ENCODE results near the gene PREP. TPM values are rescaled to one million over a fixed set of nuclear protein-coding genes. Genes with fewer than 3 reads are reported as not detected.

Gene PREP
- total and polyA plus RNA-seq, 2 experiments from 2014 or later, result 27.2 to 30.3 TPM

DNA sequence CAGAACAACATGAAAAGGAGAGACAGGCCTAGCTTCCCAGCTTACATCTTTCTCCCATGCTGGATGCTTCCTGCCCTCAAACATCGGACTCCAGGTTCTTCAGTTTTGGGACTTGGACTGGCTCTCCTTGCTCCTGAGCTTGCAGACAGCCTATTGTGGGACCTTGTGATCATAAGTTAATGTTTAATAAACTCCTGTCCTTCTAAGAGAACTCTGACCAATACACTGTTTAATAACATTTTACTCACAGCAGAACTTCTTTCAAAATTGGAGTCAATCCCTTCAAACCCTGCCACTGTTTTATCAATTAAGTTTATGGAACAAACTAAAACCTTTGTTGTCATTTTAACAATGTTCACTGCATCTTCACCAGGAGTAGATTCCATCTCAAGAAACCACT is 111.4 kb downstream of the PREP start:
- no peak for DNase-seq (ENCODE audit: low spot score)
- Histone ChIP-seq H3K9me3 (ENCODE audit: low read depth) (no peaks in the 10 kb centered on the region), H3K27me3 (no peaks in the 10 kb centered on the region), H3K27ac (no peak overlapping the region), H3K79me2 (no peaks in the 10 kb centered on the region), H2AFZ (no peak overlapping the region), H4K20me1 (ENCODE audit: insufficient read depth, poor library complexity, severe bottlenecking) (no peaks in the 10 kb centered on the region), H3K36me3 (replicated peaks; ENCODE audit: insufficient read depth, low read depth) (no peaks in the 10 kb centered on the region), H3K4me2 (no peak overlapping the region), H3K9me2 (replicated peaks; ENCODE audit: insufficient read depth) (no peaks in the 10 kb centered on the region), H3K4me1 (ENCODE audit: insufficient read depth) (peaks cover 5% of the 10 kb centered on the region), H3K4me3 (no peak overlapping the region)
- WGBS (ENCODE audit: low lambda C conversion rate, missing lambda C conversion rate), result 88% methylated on average over 1 of the region's 1 CpG
- no peak for TF ChIP-seq EZH2phosphoT487 (IDR thresholded peaks at IDR 0.05; ENCODE audit: low read depth, severe bottlenecking, unreplicated experiment)
- TF ChIP-seq EZH2 (IDR thresholded peaks at IDR 0.05; ENCODE audit: borderline replicate concordance), result no peak
- TF ChIP-seq, protein P1, sequence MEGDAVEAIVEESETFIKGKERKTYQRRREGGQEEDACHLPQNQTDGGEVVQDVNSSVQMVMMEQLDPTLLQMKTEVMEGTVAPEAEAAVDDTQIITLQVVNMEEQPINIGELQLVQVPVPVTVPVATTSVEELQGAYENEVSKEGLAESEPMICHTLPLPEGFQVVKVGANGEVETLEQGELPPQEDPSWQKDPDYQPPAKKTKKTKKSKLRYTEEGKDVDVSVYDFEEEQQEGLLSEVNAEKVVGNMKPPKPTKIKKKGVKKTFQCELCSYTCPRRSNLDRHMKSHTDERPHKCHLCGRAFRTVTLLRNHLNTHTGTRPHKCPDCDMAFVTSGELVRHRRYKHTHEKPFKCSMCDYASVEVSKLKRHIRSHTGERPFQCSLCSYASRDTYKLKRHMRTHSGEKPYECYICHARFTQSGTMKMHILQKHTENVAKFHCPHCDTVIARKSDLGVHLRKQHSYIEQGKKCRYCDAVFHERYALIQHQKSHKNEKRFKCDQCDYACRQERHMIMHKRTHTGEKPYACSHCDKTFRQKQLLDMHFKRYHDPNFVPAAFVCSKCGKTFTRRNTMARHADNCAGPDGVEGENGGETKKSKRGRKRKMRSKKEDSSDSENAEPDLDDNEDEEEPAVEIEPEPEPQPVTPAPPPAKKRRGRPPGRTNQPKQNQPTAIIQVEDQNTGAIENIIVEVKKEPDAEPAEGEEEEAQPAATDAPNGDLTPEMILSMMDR (IDR thresholded peaks at IDR 0.05; ENCODE audit: poor library complexity), result no peak

DNA sequence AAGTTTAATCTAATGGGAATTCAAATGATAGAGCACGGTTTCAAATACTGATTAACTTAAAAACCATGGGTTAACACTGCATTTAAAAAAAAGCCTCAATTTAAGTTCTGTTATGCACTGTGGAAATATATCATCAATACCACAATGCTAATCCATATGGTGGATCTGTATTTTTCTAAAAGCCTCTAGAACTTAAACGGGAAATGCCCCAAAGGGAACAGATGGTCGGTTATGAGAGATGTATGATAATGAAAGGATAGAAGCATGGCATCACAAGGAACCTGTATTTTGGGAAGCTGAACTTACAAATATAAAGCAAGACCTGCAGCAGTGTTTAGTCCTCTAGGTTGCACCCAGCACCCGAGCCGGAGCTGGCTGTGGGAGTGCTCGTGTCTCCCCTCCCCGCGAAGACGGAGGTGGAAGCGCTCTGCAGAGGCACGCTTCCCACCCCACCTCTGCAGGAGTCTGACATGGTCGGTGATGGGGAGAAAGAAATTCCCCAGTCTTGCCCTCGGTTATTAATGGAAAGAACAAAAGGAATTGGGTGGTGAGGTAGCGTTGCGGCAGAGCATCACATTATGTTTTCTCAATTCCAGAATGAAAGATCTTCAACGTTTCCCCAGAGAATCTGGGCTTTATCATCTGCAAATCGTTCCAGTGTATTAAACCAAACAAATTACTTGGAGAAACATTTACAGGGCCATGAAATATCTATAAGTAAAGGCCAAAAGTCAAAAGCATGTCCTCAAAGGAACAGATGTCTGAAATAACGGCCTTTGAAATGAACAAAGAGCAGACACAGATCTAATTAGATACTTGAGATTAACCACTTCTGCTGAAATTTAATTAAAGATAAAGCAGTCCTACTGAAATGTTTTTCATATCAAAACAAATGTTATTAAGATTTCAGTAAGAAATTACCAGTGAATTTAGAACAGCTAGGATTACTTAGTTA is 120.0 kb downstream of the PREP start:
- Histone ChIP-seq H3K9me2 (replicated peaks; ENCODE audit: insufficient read depth) (no peaks in the 10 kb centered on the region), H3K4me2 (no peak overlapping the region), H3K9me3 (ENCODE audit: low read depth) (no peaks in the 10 kb centered on the region), H2AFZ (no peak overlapping the region), H3K4me1 (ENCODE audit: insufficient read depth) (no peaks in the 10 kb centered on the region), H3K79me2 (no peaks in the 10 kb centered on the region), H3K27ac (no peak overlapping the region), H3K4me3 (no peak overlapping the region), H3K27me3 (no peaks in the 10 kb centered on the region), H3K36me3 (replicated peaks; ENCODE audit: insufficient read depth, low read depth) (no peaks in the 10 kb centered on the region), H4K20me1 (ENCODE audit: insufficient read depth, poor library complexity, severe bottlenecking) (no peaks in the 10 kb centered on the region)
- WGBS (ENCODE audit: low lambda C conversion rate, missing lambda C conversion rate), result 78% methylated on average over 17 of the region's 18 CpGs
- TF ChIP-seq EZH2 (IDR thresholded peaks at IDR 0.05; ENCODE audit: borderline replicate concordance), result no peak
- TF ChIP-seq, protein P1 (IDR thresholded peaks at IDR 0.05; ENCODE audit: poor library complexity), result no peak
- no peak for TF ChIP-seq EZH2phosphoT487 (IDR thresholded peaks at IDR 0.05; ENCODE audit: low read depth, severe bottlenecking, unreplicated experiment)
- DNase-seq (ENCODE audit: low spot score), result no peak

DNA sequence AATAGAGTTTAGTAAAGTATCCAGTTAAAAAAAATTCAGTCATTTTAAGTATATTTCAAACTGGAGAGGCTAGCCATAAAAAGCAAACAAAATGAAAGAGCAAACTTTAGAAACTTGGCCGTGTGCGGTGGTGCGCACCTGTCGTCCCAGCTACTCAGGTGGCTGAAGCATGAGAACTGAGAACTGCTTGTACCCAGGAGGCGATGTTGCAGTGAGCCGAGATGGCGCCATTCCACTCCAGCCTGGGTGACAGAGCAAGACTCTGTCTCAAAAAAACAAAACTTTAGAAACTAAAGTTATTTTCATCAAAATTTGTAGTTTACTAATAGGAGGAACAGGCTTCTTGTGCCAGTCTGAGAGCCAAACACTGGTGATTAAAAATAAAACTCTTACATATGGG is 122.8 kb downstream of the PREP start:
- Histone ChIP-seq H3K4me3 (no peak overlapping the region), H3K36me3 (replicated peaks; ENCODE audit: insufficient read depth, low read depth) (no peaks in the 10 kb centered on the region), H3K27ac (no peak overlapping the region), H3K9me2 (replicated peaks; ENCODE audit: insufficient read depth) (no peaks in the 10 kb centered on the region), H2AFZ (no peak overlapping the region), H3K4me2 (no peak overlapping the region), H3K4me1 (ENCODE audit: insufficient read depth) (no peaks in the 10 kb centered on the region), H3K27me3 (no peaks in the 10 kb centered on the region), H3K9me3 (ENCODE audit: low read depth) (no peaks in the 10 kb centered on the region), H4K20me1 (ENCODE audit: insufficient read depth, poor library complexity, severe bottlenecking) (no peaks in the 10 kb centered on the region), H3K79me2 (no peaks in the 10 kb centered on the region)
- 99% methylated on average over 7 of the region's 7 CpGs for WGBS (ENCODE audit: low lambda C conversion rate, missing lambda C conversion rate)
- TF ChIP-seq EZH2phosphoT487 (IDR thresholded peaks at IDR 0.05; ENCODE audit: low read depth, severe bottlenecking, unreplicated experiment) (no peak), EZH2 (IDR thresholded peaks at IDR 0.05; ENCODE audit: borderline replicate concordance) (no peak)
- TF ChIP-seq, protein P1 (IDR thresholded peaks at IDR 0.05; ENCODE audit: poor library complexity), result no peak
- DNase-seq (ENCODE audit: low spot score), result no peak
